GM21423 (cell line): ENCODE results near the gene TYW1.
"Not testable (repeated sequence)": the region's sequence is repeated elsewhere in the genome, so short reads cannot be mapped to it uniquely, and the experiment has no call there.

Source experiments
- ATAC-seq: cut with Tn5 transposase; IDR thresholded peaks from one replicate; pipeline ENCODE4 v1.9.1; 2021; ENCODE audit warnings: mild to moderate bottlenecking, moderate library complexity; ENCODE audit not compliant: unreplicated experiment

TYW1 gene

GRCh38 chr7:66994691-66995049 is 2.0 kb upstream of the TYW1 start:
- peak; percentile 26 for ATAC-seq

GRCh38 chr7:66995050-66995776 is 1.4 kb upstream of the TYW1 start, which contains the start of gene SBDS:
TSS of gene SBDS (minus strand) at chr7:66995586. CDS start at chr7:66995417, 169 bp downstream.
- peak; percentile 62 for ATAC-seq

- ATAC-seq: not testable (repeated sequence)
Observed at GRCh38 chr7:67000601-67001258, 4.1 kb downstream of the TYW1 start.

- not testable (repeated sequence) for ATAC-seq
Observed at GRCh38 chr7:67004145-67004544, 7.5 kb downstream of the TYW1 start.

GRCh38 chr7:67006965-67007364 is 10.3 kb downstream of the TYW1 start:
- no peak for ATAC-seq

GRCh38 chr7:67008260-67008659 is 11.6 kb downstream of the TYW1 start:
- no peak for ATAC-seq

- not testable (repeated sequence) for ATAC-seq
Observed at GRCh38 chr7:67009677-67010076, 13.0 kb downstream of the TYW1 start.

- ATAC-seq: not testable (repeated sequence)
Observed at GRCh38 chr7:67014076-67014622, 17.5 kb downstream of the TYW1 start.

GRCh38 chr7:67017971-67018370 is 21.3 kb downstream of the TYW1 start:
- ATAC-seq: not testable (repeated sequence)

- no peak for ATAC-seq
Observed at GRCh38 chr7:67018940-67019339, 22.3 kb downstream of the TYW1 start.

GRCh38 chr7:67019562-67020390 is 23.1 kb downstream of the TYW1 start:
- ATAC-seq: no peak

GRCh38 chr7:67021260-67021659 is 24.6 kb downstream of the TYW1 start:
- no peak for ATAC-seq

- no peak for ATAC-seq
Observed at GRCh38 chr7:67022511-67022910, 25.9 kb downstream of the TYW1 start.

GRCh38 chr7:67025459-67025858 is 28.8 kb downstream of the TYW1 start:
- not testable (repeated sequence) for ATAC-seq

GRCh38 chr7:67031685-67032084 is 35.1 kb downstream of the TYW1 start:
- not testable (repeated sequence) for ATAC-seq

GRCh38 chr7:67033251-67033650 is 36.6 kb downstream of the TYW1 start:
- ATAC-seq: no peak

- ATAC-seq: not testable (repeated sequence)
Observed at GRCh38 chr7:67036432-67037395, 40.1 kb downstream of the TYW1 start.

GRCh38 chr7:67040832-67041231 is 44.2 kb downstream of the TYW1 start:
- ATAC-seq: not testable (repeated sequence)

- not testable (repeated sequence) for ATAC-seq
Observed at GRCh38 chr7:67042781-67043558, 46.3 kb downstream of the TYW1 start.
